GM21717 (cell line): ENCODE data around the gene CFAP65.

Experiments
- ATAC-seq: cut with Tn5 transposase; IDR thresholded peaks from one replicate; pipeline ENCODE4 v1.9.1; 2021; ENCODE audit warnings: mild to moderate bottlenecking, moderate library complexity; ENCODE audit not compliant: unreplicated experiment

The CFAP65 gene

GRCh38 chr2:219060821-219061791 is 19.8 kb upstream of the CFAP65 start, which contains the start of gene IHH:
Gene IHH, minus strand, starts transcription at chr2:219060921. Its CDS starts 454 bp downstream, at chr2:219060467.
- ATAC-seq: no peak

- no peak for ATAC-seq
These were observed 18.7 kb upstream of the CFAP65 start for GRCh38 chr2:219059725-219060682.

- ATAC-seq: no peak
These were observed 18.0 kb upstream of the CFAP65 start for GRCh38 chr2:219059375-219059724.

GRCh38 chr2:219058541-219059374 is 17.4 kb upstream of the CFAP65 start:
- ATAC-seq: no peak

GRCh38 chr2:219057709-219058540 is 16.6 kb upstream of the CFAP65 start:
- ATAC-seq: peak; percentile 87

GRCh38 chr2:219056896-219057708 is 15.8 kb upstream of the CFAP65 start:
- no peak for ATAC-seq

GRCh38 chr2:219056176-219056895 is 15.0 kb upstream of the CFAP65 start:
- ATAC-seq: no peak

GRCh38 chr2:219054956-219055903 is 13.9 kb upstream of the CFAP65 start:
- ATAC-seq: no peak

- no peak for ATAC-seq
These were observed 8.0 kb upstream of the CFAP65 start for GRCh38 chr2:219049282-219049681.

GRCh38 chr2:219045937-219046550 is 4.7 kb upstream of the CFAP65 start:
- ATAC-seq: no peak

GRCh38 chr2:219042750-219043149 is 1.4 kb upstream of the CFAP65 start:
- ATAC-seq: no peak

- no peak for ATAC-seq
These were observed 841 bp upstream of the CFAP65 start for GRCh38 chr2:219042157-219042556.

- ATAC-seq: no peak
These were observed 2.7 kb downstream of the CFAP65 start for GRCh38 chr2:219038600-219038999.

- no peak for ATAC-seq
These were observed 3.4 kb downstream of the CFAP65 start for GRCh38 chr2:219037783-219038499.

GRCh38 chr2:219035942-219036341 is 5.4 kb downstream of the CFAP65 start:
- ATAC-seq: no peak

- no peak for ATAC-seq
These were observed 6.5 kb downstream of the CFAP65 start for GRCh38 chr2:219034823-219035222.
